GM21825 (cell line): ENCODE measurements around the gene KISS1R.

Experiments
- ATAC-seq: cut with Tn5 transposase; IDR thresholded peaks from one replicate; pipeline ENCODE4 v1.9.1; 2021; ENCODE audit warnings: mild to moderate bottlenecking, moderate library complexity; ENCODE audit not compliant: unreplicated experiment

KISS1R gene

GRCh38 chr19:934865-935479 lies 17.8 kb downstream of the KISS1R start:
- ATAC-seq: no peak

- ATAC-seq: no peak
These were observed 19.0 kb downstream of the KISS1R start for GRCh38 chr19:936175-936546.

GRCh38 chr19:937259-937694 lies 20.1 kb downstream of the KISS1R start:
- ATAC-seq: no peak

GRCh38 chr19:938233-938923 lies 21.2 kb downstream of the KISS1R start:
- ATAC-seq: no peak

GRCh38 chr19:939439-939838 lies 22.3 kb downstream of the KISS1R start:
- ATAC-seq: no peak

GRCh38 chr19:939922-940321 lies 22.8 kb downstream of the KISS1R start:
- ATAC-seq: no peak

- ATAC-seq: peak; percentile 28
These were observed 23.6 kb downstream of the KISS1R start for GRCh38 chr19:940591-941291.

- peak; percentile 1 for ATAC-seq
These were observed 24.4 kb downstream of the KISS1R start for GRCh38 chr19:941292-942132.

- no peak for ATAC-seq
These were observed 25.1 kb downstream of the KISS1R start for GRCh38 chr19:942133-942645.

- ATAC-seq: no peak
These were observed 26.5 kb downstream of the KISS1R start for GRCh38 chr19:943551-944170.

- ATAC-seq: no peak
These were observed 27.0 kb downstream of the KISS1R start for GRCh38 chr19:944171-944567.

GRCh38 chr19:944663-945241 lies 27.6 kb downstream of the KISS1R start:
- no peak for ATAC-seq

GRCh38 chr19:945401-946252 lies 28.5 kb downstream of the KISS1R start:
- no peak for ATAC-seq

GRCh38 chr19:947090-947706 lies 30.1 kb downstream of the KISS1R start:
- peak; percentile 11 for ATAC-seq

GRCh38 chr19:947707-948539 lies 30.8 kb downstream of the KISS1R start:
- ATAC-seq: peak; percentile 60

- no peak for ATAC-seq
These were observed 31.8 kb downstream of the KISS1R start for GRCh38 chr19:948842-949496.

GRCh38 chr19:950352-951066 lies 33.4 kb downstream of the KISS1R start:
- ATAC-seq: no peak
